GM12872 (cell line): Measurements from ENCODE around the gene CCDC148.

Experiments used
- CTCF ChIP-seq: IDR thresholded peaks from 3 replicates; pipeline ENCODE4 v1.5.1; 2011; ENCODE audit warnings: low read depth, mild to moderate bottlenecking, low read length, moderate library complexity; ENCODE audit not compliant: insufficient read depth

Gene CCDC148

GRCh38 chr2:158456309-158457066 is at the start of gene CCDC148, which contains the start of gene PKP4:
Gene CCDC148, minus strand, starts transcription at chr2:158456753. Its CDS starts 314 bp downstream, at chr2:158456439.
Gene PKP4, plus strand, starts transcription at chr2:158456952. Its CDS starts 76,233 bp downstream, at chr2:158533185.
- no peak for TF ChIP-seq CTCF

- no peak for TF ChIP-seq CTCF
Observed at GRCh38 chr2:158505448-158505934, 48.9 kb upstream of the CCDC148 start.

GRCh38 chr2:158504088-158504487 is 47.5 kb upstream of the CCDC148 start:
- no peak for TF ChIP-seq CTCF

- TF ChIP-seq CTCF, result no peak
Observed at GRCh38 chr2:158502974-158503373, 46.4 kb upstream of the CCDC148 start.

- TF ChIP-seq CTCF, result no peak
Observed at GRCh38 chr2:158501301-158501700, 44.7 kb upstream of the CCDC148 start.

GRCh38 chr2:158500333-158500732 is 43.8 kb upstream of the CCDC148 start:
- TF ChIP-seq CTCF, result no peak

GRCh38 chr2:158499383-158499782 is 42.8 kb upstream of the CCDC148 start:
- no peak for TF ChIP-seq CTCF
